ENCODE data around the gene PUM2. TPM values are rescaled to one million over a fixed set of nuclear protein-coding genes. Genes with fewer than 3 reads are reported as not detected.
"Not testable (repeated sequence)": the region's sequence is repeated elsewhere in the genome, so short reads cannot be mapped to it uniquely, and the experiment has no call there.

PUM2 gene
- total RNA-seq, 2 donors from 2014 or later: 107 to 144 TPM

DNA sequence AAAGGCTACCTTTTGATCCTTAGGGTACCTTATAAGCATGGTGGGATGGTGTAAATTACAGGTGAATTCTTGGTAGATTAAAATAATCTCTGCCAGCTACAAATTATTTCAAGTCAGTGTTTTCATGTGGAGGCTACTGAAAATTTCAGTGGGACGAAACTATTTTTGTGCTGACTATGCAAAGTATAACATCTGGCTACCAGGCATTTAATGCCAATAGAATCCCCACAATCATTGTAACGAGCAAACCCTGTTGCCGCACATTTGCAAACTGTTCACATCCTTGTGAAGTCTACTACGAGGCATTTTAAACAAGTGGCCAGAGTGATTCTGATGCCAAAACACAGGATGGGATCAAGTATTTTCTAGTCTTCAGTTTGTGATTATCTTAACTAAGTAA is 77.6 kb downstream of the PUM2 start:
- Mint-ChIP-seq H3K36me3 (peaks cover 10% of the 10 kb centered on the region), H3K27me3 (no peaks in the 10 kb centered on the region), H3K27ac (no peak overlapping the region), H3K9me3 (no peaks in the 10 kb centered on the region), H3K4me3 (no peak overlapping the region), H3K4me1 (ENCODE audit: low read depth in 2 of 2) (peaks cover 3 to 5% of the 10 kb centered on the region in 2 donors)
- ATAC-seq (no peak), DNase-seq (ENCODE audit: low spot score) (no peak)

- DNase-seq (ENCODE audit: low spot score); H3K27me3 Mint-ChIP-seq; H3K9me3 Mint-ChIP-seq; H3K4me3 Mint-ChIP-seq; ATAC-seq; H3K27ac Mint-ChIP-seq: not testable (repeated sequence)
- peaks cover 10 to 12% of the 10 kb centered on the region in 2 donors for H3K4me1 Mint-ChIP-seq (ENCODE audit: low read depth in 2 of 2)
- H3K36me3 Mint-ChIP-seq: peaks cover 12% of the 10 kb centered on the region
Observed at GRCh38 chr2:20268317-20268716, 82.3 kb downstream of the PUM2 start.

DNA sequence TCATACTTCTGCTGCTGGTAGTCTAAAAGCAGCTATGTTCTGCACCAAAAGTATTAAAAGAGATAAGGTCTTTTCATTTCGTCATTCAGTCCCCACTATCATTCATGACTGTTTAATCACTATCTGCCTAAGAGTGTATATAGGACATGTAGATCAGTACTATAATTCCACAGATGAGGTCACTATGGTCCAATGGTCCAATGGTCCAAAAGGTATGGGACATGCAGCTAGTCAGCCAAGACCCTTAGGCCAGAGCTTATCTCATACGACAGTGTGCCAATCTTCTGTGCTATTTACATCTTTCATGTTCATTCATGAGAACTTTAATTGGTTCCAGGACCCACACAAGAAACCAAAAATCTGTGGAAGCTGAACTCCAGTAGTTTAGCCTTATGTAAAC is 83.1 kb downstream of the PUM2 start:
- Mint-ChIP-seq H3K36me3 (peaks cover 12% of the 10 kb centered on the region), H3K27me3 (no peaks in the 10 kb centered on the region)
- no peak for ATAC-seq

DNA sequence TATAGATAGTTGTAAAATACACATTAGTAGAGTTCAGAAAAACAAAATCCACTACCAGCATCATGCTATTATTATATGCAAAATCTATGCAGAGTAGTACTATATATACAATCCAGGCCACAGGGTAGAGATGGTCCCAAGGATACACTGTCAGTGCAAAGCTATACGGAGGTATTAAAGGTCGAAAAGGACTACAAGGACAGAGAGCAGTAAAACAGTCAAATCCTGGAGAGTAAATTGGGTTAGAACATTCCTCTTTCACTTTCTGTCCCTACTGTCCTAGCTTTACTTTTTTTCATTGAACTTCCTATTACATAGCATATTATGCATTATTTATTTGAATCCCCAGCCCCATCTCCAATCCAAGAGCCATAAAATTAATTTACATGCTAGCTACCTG is 86.0 kb downstream of the PUM2 start:
- DNase-seq (ENCODE audit: low spot score) (no peak), ATAC-seq (no peak)
- Mint-ChIP-seq H3K4me3 (no peak overlapping the region), H3K4me1 (ENCODE audit: low read depth in 2 of 2) (peaks cover 7% of the 10 kb centered on the region in 2 donors), H3K9me3 (no peaks in the 10 kb centered on the region), H3K36me3 (peaks cover 12% of the 10 kb centered on the region), H3K27ac (no peak overlapping the region), H3K27me3 (no peaks in the 10 kb centered on the region)

More for the DNA sequence above, 83.1 kb downstream of the PUM2 start:
- no peak for DNase-seq (ENCODE audit: low spot score)
- H3K4me1 Mint-ChIP-seq (ENCODE audit: low read depth in 2 of 2): peaks cover 10 to 12% of the 10 kb centered on the region in 2 donors
- no peak overlapping the region for H3K4me3 Mint-ChIP-seq
- H3K27ac Mint-ChIP-seq: peak overlapping the region in 1 of 2 donors; percentile 56
- H3K9me3 Mint-ChIP-seq: no peaks in the 10 kb centered on the region

DNA sequence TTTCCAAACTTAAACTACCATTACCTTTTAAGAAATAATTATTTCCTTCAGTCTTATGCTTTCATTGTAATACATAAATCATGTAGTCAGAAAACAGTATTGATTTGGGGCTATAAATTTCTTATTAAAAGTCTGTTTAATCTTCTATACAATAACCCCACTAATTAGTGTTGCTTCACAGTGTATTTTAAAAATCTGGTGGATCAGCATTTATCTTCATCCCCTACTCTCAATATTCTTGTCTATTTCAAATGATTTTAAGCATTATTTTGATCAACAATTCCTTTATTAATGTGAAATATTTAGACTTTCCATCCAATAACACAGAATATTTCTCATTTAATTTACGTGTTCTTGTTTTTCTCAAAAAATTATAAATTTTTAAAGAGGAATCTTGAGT is 93.2 kb downstream of the PUM2 start:
- no peak for ATAC-seq
- H3K27ac Mint-ChIP-seq: no peak overlapping the region
- no peak overlapping the region for H3K4me3 Mint-ChIP-seq
- peaks cover 19% of the 10 kb centered on the region for H3K36me3 Mint-ChIP-seq
- no peaks in the 10 kb centered on the region for H3K27me3 Mint-ChIP-seq
- peaks cover 0 to 3% of the 10 kb centered on the region in 2 donors for H3K4me1 Mint-ChIP-seq (ENCODE audit: low read depth in 2 of 2)
- DNase-seq (ENCODE audit: low spot score): no peak
- H3K9me3 Mint-ChIP-seq: no peaks in the 10 kb centered on the region

DNA sequence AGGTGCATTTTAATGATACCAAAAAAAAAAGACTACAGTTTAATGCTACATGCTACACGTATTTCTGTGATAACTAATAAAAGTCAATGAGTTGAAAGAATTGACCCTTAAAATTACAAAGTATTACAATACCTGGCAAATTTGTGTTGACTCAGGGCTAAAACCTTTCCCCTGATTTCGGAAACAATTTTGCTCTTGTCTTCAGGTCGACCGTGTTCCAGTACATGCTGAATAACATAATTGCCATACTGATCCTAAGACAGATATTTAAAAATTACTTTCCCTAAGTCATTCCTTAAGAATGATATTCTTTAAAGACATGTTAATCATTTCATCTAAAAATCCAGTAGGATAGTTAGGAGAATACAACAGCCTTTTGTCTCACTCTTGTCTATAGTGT is 95.9 kb downstream of the PUM2 start:
- H3K9me3 Mint-ChIP-seq: no peaks in the 10 kb centered on the region
- no peak overlapping the region for H3K27ac Mint-ChIP-seq
- no peaks in the 10 kb centered on the region for H3K27me3 Mint-ChIP-seq
- peaks cover 0 to 3% of the 10 kb centered on the region in 2 donors for H3K4me1 Mint-ChIP-seq (ENCODE audit: low read depth in 2 of 2)
- DNase-seq (ENCODE audit: low spot score): no peak
- no peak overlapping the region for H3K4me3 Mint-ChIP-seq
- peaks cover 29% of the 10 kb centered on the region for H3K36me3 Mint-ChIP-seq
- no peak for ATAC-seq

GRCh38 chr2:20250436-20250835 is 100.2 kb downstream of the PUM2 start:
- no peak for ATAC-seq
- H3K36me3 Mint-ChIP-seq: peaks cover 37% of the 10 kb centered on the region
- H3K4me1 Mint-ChIP-seq (ENCODE audit: low read depth in 2 of 2): no peaks in the 10 kb centered on the region
- DNase-seq (ENCODE audit: low spot score): no peak
- no peak overlapping the region for H3K4me3 Mint-ChIP-seq
- H3K27ac Mint-ChIP-seq: no peak overlapping the region
- no peaks in the 10 kb centered on the region for H3K9me3 Mint-ChIP-seq
- H3K27me3 Mint-ChIP-seq: no peaks in the 10 kb centered on the region

GRCh38 chr2:20249170-20249569 is 101.5 kb downstream of the PUM2 start:
- H3K36me3 Mint-ChIP-seq: peaks cover 33% of the 10 kb centered on the region
- DNase-seq (ENCODE audit: low spot score) (no peak), ATAC-seq (no peak)
- H3K27me3 Mint-ChIP-seq: no peaks in the 10 kb centered on the region
- no peaks in the 10 kb centered on the region for H3K9me3 Mint-ChIP-seq
- peak overlapping the region in 1 of 2 donors; percentile 34 for H3K27ac Mint-ChIP-seq
- no peaks in the 10 kb centered on the region for H3K4me1 Mint-ChIP-seq (ENCODE audit: low read depth in 2 of 2)
- no peak overlapping the region for H3K4me3 Mint-ChIP-seq

GRCh38 chr2:20247084-20247483 is 103.6 kb downstream of the PUM2 start:
- Mint-ChIP-seq H3K4me1 (ENCODE audit: low read depth in 2 of 2) (peaks cover 0 to 4% of the 10 kb centered on the region in 2 donors), H3K36me3 (peaks cover 30% of the 10 kb centered on the region), H3K9me3 (no peaks in the 10 kb centered on the region), H3K27ac (no peak overlapping the region), H3K4me3 (no peak overlapping the region), H3K27me3 (no peaks in the 10 kb centered on the region)
- ATAC-seq (no peak), DNase-seq (ENCODE audit: low spot score) (no peak)

DNA sequence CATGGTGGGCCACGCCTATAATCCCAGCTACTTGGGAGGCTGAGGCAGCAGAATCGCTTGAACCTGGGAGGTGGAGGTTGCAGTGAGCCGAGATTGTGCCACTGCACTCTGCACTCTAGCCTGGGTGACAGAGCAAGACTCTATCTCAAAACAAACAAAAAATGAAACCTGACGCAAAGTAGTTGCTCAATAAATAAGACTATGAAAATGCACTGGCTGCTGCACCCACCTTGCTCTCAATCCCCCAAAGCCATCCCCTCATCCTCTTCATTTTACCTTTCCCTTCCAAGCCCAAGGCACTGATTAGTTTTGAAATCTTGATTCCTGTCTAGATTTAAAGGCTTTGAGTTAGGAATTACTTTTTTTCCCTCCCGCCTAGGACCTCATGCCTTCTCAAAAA is 107.0 kb downstream of the PUM2 start:
- not testable (repeated sequence) for DNase-seq (ENCODE audit: low spot score); H3K27me3 Mint-ChIP-seq; H3K9me3 Mint-ChIP-seq; H3K4me3 Mint-ChIP-seq; ATAC-seq
- Mint-ChIP-seq H3K4me1 (ENCODE audit: low read depth in 2 of 2) (peaks cover 0 to 13% of the 10 kb centered on the region in 2 donors), H3K36me3 (peaks cover 11% of the 10 kb centered on the region), H3K27ac (peak overlapping the region in 1 of 2 donors; percentile 41)

- no peak for DNase-seq (ENCODE audit: low spot score)
- peak; percentile 41 to 46 for ATAC-seq
- Mint-ChIP-seq H3K27ac (peak overlapping the region; percentile 11 to 41), H3K27me3 (peaks cover 4 to 9% of the 10 kb centered on the region in 2 donors), H3K4me3 (no peak overlapping the region), H3K9me3 (no peaks in the 10 kb centered on the region), H3K4me1 (ENCODE audit: low read depth in 2 of 2) (peaks cover 0 to 13% of the 10 kb centered on the region in 2 donors), H3K36me3 (peaks cover 6% of the 10 kb centered on the region)
Observed at GRCh38 chr2:20242727-20243377, 107.8 kb downstream of the PUM2 start.

- ATAC-seq (peak; percentile 69 to 75), DNase-seq (ENCODE audit: low spot score) (no peak)
- Mint-ChIP-seq H3K4me3 (peak overlapping the region; percentile 27), H3K27me3 (peaks cover 11 to 14% of the 10 kb centered on the region in 2 donors), H3K27ac (peak overlapping the region in 1 of 2 donors; percentile 56), H3K9me3 (no peaks in the 10 kb centered on the region), H3K4me1 (ENCODE audit: low read depth in 2 of 2) (peaks cover 0 to 13% of the 10 kb centered on the region in 2 donors), H3K36me3 (peaks cover under 1% of the 10 kb centered on the region)
Observed at GRCh38 chr2:20241973-20242726, 108.5 kb downstream of the PUM2 start.

DNA sequence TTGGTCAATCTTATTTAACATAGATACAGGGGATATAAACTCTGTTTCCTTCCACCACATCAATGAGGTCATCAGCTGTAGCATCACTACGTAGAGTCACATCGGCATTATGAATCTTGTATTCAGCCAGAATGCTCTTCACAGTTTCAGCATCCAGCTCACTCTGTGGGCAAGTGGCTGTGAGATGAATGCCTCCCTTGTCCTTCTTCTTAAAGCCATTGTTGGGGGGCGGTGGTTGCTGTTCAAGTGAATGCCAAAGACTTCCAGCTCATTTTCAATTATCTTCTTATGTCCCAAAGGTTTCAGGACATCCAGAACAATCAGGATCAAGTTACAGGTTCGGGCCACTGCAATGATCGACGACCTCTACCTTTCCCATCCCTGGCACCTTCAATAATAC is 110.4 kb downstream of the PUM2 start:
- H3K27ac Mint-ChIP-seq; H3K36me3 Mint-ChIP-seq; H3K4me3 Mint-ChIP-seq; ATAC-seq; DNase-seq (ENCODE audit: low spot score); H3K9me3 Mint-ChIP-seq: not testable (repeated sequence)
- Mint-ChIP-seq H3K4me1 (ENCODE audit: low read depth in 2 of 2) (peaks cover 0 to 13% of the 10 kb centered on the region in 2 donors), H3K27me3 (peaks cover 17 to 21% of the 10 kb centered on the region in 2 donors)

GRCh38 chr2:20236496-20236895 is 114.1 kb downstream of the PUM2 start:
- no peak for DNase-seq (ENCODE audit: low spot score)
- peaks cover 17 to 21% of the 10 kb centered on the region in 2 donors for H3K27me3 Mint-ChIP-seq
- no peaks in the 10 kb centered on the region for H3K9me3 Mint-ChIP-seq

More at GRCh38 chr2:20236496-20236895, 114.1 kb downstream of the PUM2 start:
- no peak overlapping the region for H3K27ac Mint-ChIP-seq
- ATAC-seq: peak in 1 of 2 donors; percentile 33
- no peak overlapping the region for H3K4me3 Mint-ChIP-seq
- H3K36me3 Mint-ChIP-seq: no peaks in the 10 kb centered on the region
- H3K4me1 Mint-ChIP-seq (ENCODE audit: low read depth in 2 of 2): peaks cover 0 to 3% of the 10 kb centered on the region in 2 donors

Data from natural killer cell treated with Interleukin-12 subunit alpha and Interleukin-12 subunit beta and Interleukin-15 and Interleukin-18, amount 100 ng/mL, for 72 hours (primary cell).